A673 (cell line): Measurements from ENCODE around the gene TC2N. TPM values are rescaled to one million over a fixed set of nuclear protein-coding genes. Genes with fewer than 3 reads are reported as not detected.

Experiments used
- BruUV-seq: library from RNA; stranded (reverse); fragments of 400-500 nt; replicated peaks from 2 replicates; lab custom pipeline; 2021; lab: Mats Ljungman, UMichigan
- CTCF ChIA-PET: fragments of 300-600 bp; sonication (Branson Sonifier 250); formaldehyde crosslinking; loops from one replicate; lab custom pipeline; 2022; ENCODE audit warnings: antibody characterized with exemption; lab: Charles Lee
- POLR2A ChIA-PET: fragments of 300-600 bp; sonication (Branson Sonifier 250); formaldehyde crosslinking; loops from one replicate; lab custom pipeline; 2022; ENCODE audit warnings: antibody characterized with exemption; ENCODE audit not compliant: low non-redundant PET; lab: Charles Lee
- DNase-seq: peaks from one replicate; pipeline ENCODE4 v3.0.0-alpha.2; 2015; ENCODE audit warnings: low spot score
- H3K27ac ChIP-seq: fragments of 200-600 bp; sonication (generic); 2 replicates; pipeline ENCODE4 v1.5.1; 2016; ENCODE audit warnings: mixed run types, low read depth, mild to moderate bottlenecking, mixed read lengths, antibody characterized with exemption, low read length; ENCODE audit not compliant: poor library complexity, severe bottlenecking
- H3K27me3 ChIP-seq: fragments of 200-600 bp; sonication (generic); replicated peaks from 2 replicates; pipeline ENCODE4 v1.6.1; 2017; ENCODE audit warnings: mixed run types, low read depth, mild to moderate bottlenecking, mixed read lengths, antibody characterized with exemption, low read length; ENCODE audit not compliant: insufficient read depth, poor library complexity
- H3K36me3 ChIP-seq: fragments of 200-600 bp; sonication (generic); 2 replicates; pipeline ENCODE4 v1.6.1; 2016; ENCODE audit warnings: mixed run types, mild to moderate bottlenecking, mixed read lengths, antibody characterized with exemption, low read length; ENCODE audit not compliant: insufficient read depth, poor library complexity, severe bottlenecking
- H3K4me1 ChIP-seq: fragments of 200-600 bp; sonication (generic); 2 replicates; pipeline ENCODE4 v1.6.1; 2017; ENCODE audit warnings: mixed run types, mild to moderate bottlenecking, mixed read lengths, antibody characterized with exemption, low read length; ENCODE audit not compliant: insufficient read depth, poor library complexity, severe bottlenecking
- H3K4me3 ChIP-seq: fragments of 200-600 bp; sonication (generic); 2 replicates; pipeline ENCODE4 v1.5.1; 2016; ENCODE audit warnings: low read depth, mixed run types, mild to moderate bottlenecking, mixed read lengths, low read length; ENCODE audit not compliant: poor library complexity, severe bottlenecking
- H3K9me3 ChIP-seq: fragments of 200-600 bp; sonication (generic); 2 replicates; pipeline ENCODE4 v1.6.1; 2016; ENCODE audit warnings: mixed run types, low read depth, mild to moderate bottlenecking, mixed read lengths, antibody characterized with exemption, low read length; ENCODE audit not compliant: poor library complexity, severe bottlenecking
- EZH2 ChIP-seq: fragments of 200-600 bp; sonication (generic); IDR thresholded peaks from 2 replicates; pipeline ENCODE4 v1.6.1; 2017; ENCODE audit warnings: borderline replicate concordance, low read depth, mild to moderate bottlenecking, mixed read lengths, antibody characterized with exemption, low read length; ENCODE audit not compliant: poor library complexity, severe bottlenecking
- intact Hi-C: fragments of 100-400 bp; cut with micrococcal nuclease; formaldehyde crosslinking; loops from one replicate; pipeline ENCODE4 v1.10.0; 2022; ENCODE audit not compliant: unreplicated experiment
- total RNA-seq: library from RNA; stranded (reverse); gene quantifications from 2 replicates; pipeline ENCODE4 v1.2.3, GENCODE V29; 2021
- TF ChIP-seq, protein P1 (sequence below): fragments of 300-800, 200-600 bp; sonication (generic); conservative IDR thresholded peaks from 2 replicates; pipeline ENCODE4 v1.5.1; 2017; ENCODE audit warnings: low read depth, mild to moderate bottlenecking, antibody characterized with exemption, low read length, moderate library complexity, mixed read lengths

TC2N gene
- total RNA-seq, 1 experiment from 2014 or later, result 0.45 TPM

DNA sequence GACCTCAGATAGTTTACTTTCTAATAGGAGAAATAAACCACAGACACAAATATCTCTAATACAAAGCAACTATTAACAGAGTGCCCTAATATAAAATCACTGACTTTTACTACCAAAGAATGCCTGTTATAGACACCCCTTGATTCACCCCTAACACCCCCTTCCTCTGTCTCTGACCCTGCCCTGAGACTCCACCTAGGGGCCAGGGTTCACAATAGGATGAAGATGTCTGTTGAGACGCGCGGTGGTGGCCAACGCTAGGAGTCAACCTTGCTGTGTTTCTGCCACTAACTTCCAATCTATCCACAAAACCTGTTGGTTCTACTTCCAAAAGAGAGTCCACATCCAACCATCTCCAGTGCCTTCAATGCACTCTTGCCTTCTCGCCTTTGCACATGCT lies 10.9 kb upstream of the TC2N start:
- intact Hi-C loops, result no loop called here
- TF ChIP-seq EZH2, result no peak
- TF ChIP-seq, protein P1, sequence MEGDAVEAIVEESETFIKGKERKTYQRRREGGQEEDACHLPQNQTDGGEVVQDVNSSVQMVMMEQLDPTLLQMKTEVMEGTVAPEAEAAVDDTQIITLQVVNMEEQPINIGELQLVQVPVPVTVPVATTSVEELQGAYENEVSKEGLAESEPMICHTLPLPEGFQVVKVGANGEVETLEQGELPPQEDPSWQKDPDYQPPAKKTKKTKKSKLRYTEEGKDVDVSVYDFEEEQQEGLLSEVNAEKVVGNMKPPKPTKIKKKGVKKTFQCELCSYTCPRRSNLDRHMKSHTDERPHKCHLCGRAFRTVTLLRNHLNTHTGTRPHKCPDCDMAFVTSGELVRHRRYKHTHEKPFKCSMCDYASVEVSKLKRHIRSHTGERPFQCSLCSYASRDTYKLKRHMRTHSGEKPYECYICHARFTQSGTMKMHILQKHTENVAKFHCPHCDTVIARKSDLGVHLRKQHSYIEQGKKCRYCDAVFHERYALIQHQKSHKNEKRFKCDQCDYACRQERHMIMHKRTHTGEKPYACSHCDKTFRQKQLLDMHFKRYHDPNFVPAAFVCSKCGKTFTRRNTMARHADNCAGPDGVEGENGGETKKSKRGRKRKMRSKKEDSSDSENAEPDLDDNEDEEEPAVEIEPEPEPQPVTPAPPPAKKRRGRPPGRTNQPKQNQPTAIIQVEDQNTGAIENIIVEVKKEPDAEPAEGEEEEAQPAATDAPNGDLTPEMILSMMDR, result no peak
- POLR2A ChIA-PET, result no interaction called here
- CTCF ChIA-PET, result no interaction called here
- Histone ChIP-seq H3K27ac (no peak overlapping the region), H3K4me1 (no peaks in the 10 kb centered on the region), H3K27me3 (no peaks in the 10 kb centered on the region), H3K9me3 (no peaks in the 10 kb centered on the region), H3K36me3 (no peaks in the 10 kb centered on the region), H3K4me3 (no peak overlapping the region)
- no TSS peak for BruUV-seq
- no peak for DNase-seq

DNA sequence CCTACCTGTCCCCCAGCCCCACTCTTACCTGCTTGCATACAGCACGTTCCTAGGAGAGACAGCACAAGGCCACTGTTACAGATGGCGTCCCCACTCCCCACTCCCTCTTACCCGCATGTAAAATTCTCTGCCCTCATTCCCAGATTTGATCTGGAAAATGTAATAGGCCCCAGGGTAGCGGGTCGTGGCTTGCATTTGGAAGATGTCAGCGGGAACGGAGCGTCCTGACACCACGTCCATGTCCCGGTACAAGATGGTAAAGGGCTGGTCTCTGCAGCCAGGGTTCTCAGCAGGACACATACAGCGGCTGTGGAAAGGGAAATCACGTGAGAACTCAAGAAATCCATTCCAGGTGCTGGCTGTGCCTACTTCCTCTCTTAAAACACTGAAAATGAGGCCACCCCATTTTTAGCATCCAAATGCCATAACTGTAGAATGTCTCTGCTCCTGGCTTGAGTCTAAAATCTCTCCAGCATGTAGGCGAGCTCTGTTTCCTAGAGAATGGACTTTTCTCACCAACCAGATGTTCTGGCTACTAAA lies 10.1 kb upstream of the TC2N start:
- Histone ChIP-seq H3K4me3 (no peak overlapping the region), H3K27me3 (no peaks in the 10 kb centered on the region), H3K4me1 (no peaks in the 10 kb centered on the region), H3K9me3 (no peaks in the 10 kb centered on the region), H3K27ac (no peak overlapping the region), H3K36me3 (no peaks in the 10 kb centered on the region)
- BruUV-seq, result no TSS peak
- CTCF ChIA-PET, result no interaction called here
- no peak for DNase-seq
- POLR2A ChIA-PET, result no interaction called here
- intact Hi-C loops, result no loop called here
- TF ChIP-seq, protein P1, result no peak
- TF ChIP-seq EZH2, result no peak

DNA sequence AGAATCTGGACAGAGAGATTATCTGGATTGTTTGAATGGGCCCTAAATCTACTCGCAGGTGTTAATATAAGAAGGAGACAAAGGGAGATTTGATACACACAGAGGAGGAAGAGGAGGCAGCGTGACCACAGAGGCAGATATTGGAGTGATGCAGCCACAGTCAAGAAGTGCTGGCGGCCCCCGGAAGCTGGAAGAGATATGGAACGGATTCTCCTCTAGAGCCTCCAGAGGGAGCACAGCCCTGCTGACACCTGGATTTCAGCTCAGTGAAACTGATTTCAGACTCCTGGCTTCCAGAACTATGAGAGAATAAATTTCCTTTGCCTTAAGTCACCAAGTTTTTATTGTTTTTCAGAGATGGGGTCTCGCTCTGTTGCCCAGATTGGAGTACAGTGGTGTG lies 9.2 kb upstream of the TC2N start:
- ChIA-PET POLR2A (no interaction called here), CTCF (no interaction called here)
- Histone ChIP-seq H3K27me3 (no peaks in the 10 kb centered on the region), H3K36me3 (no peaks in the 10 kb centered on the region), H3K9me3 (no peaks in the 10 kb centered on the region), H3K27ac (no peak overlapping the region), H3K4me1 (no peaks in the 10 kb centered on the region), H3K4me3 (no peak overlapping the region)
- TF ChIP-seq, protein P1, result no peak
- TF ChIP-seq EZH2, result no peak
- intact Hi-C loops, result no loop called here
- no TSS peak for BruUV-seq
- no peak for DNase-seq
